ENCODE results near the gene PSMB7.
"Not testable (repeated sequence)": the region's sequence is repeated elsewhere in the genome, so short reads cannot be mapped to it uniquely, and the experiment has no call there.

PSMB7 gene

GRCh38 chr9:124442826-124443225, 27.6 kb upstream of the PSMB7 start:
- DNase-seq: no peak

GRCh38 chr9:124442379-124442778, 27.1 kb upstream of the PSMB7 start:
- DNase-seq: no peak

- DNase-seq: no peak
These were observed 26.0 kb upstream of the PSMB7 start for GRCh38 chr9:124441291-124441690.

GRCh38 chr9:124440786-124441185, 25.5 kb upstream of the PSMB7 start:
- DNase-seq: no peak

- DNase-seq: no peak
These were observed 24.5 kb upstream of the PSMB7 start for GRCh38 chr9:124439686-124440243.

GRCh38 chr9:124439086-124439485, 23.8 kb upstream of the PSMB7 start:
- DNase-seq: no peak

- no peak for DNase-seq
These were observed 22.8 kb upstream of the PSMB7 start for GRCh38 chr9:124438091-124438490.

- DNase-seq: no peak
These were observed 21.8 kb upstream of the PSMB7 start for GRCh38 chr9:124437086-124437485.

GRCh38 chr9:124436320-124436719, 21.1 kb upstream of the PSMB7 start:
- DNase-seq: no peak

- DNase-seq: no peak
These were observed 14.3 kb upstream of the PSMB7 start for GRCh38 chr9:124429530-124429867.

- DNase-seq: no peak
These were observed 13.7 kb upstream of the PSMB7 start for GRCh38 chr9:124428751-124429529.

GRCh38 chr9:124427281-124427680, 12.0 kb upstream of the PSMB7 start:
- no peak for DNase-seq

GRCh38 chr9:124426361-124426760, 11.1 kb upstream of the PSMB7 start:
- DNase-seq: no peak

- DNase-seq: not testable (repeated sequence)
These were observed 10.5 kb upstream of the PSMB7 start for GRCh38 chr9:124425733-124426132.

GRCh38 chr9:124423591-124423990, 8.3 kb upstream of the PSMB7 start:
- no peak for DNase-seq

GRCh38 chr9:124423155-124423554, 7.9 kb upstream of the PSMB7 start:
- no peak for DNase-seq

- no peak for DNase-seq
These were observed 5.8 kb upstream of the PSMB7 start for GRCh38 chr9:124420991-124421543.

GRCh38 chr9:124419832-124420489, 4.7 kb upstream of the PSMB7 start:
- no peak for DNase-seq

- DNase-seq: no peak
These were observed 726 bp upstream of the PSMB7 start for GRCh38 chr9:124415852-124416484.

GRCh38 chr9:124414612-124415011, 630 bp downstream of the PSMB7 start:
- DNase-seq: no peak

GRCh38 chr9:124412228-124412575, 3.0 kb downstream of the PSMB7 start:
- DNase-seq: no peak

- DNase-seq: no peak
These were observed 3.6 kb downstream of the PSMB7 start for GRCh38 chr9:124411514-124412227.

- DNase-seq: no peak
These were observed 4.8 kb downstream of the PSMB7 start for GRCh38 chr9:124410321-124410913.
